PFSK-1 (cell line): ENCODE results near the gene TMPRSS12.

Experiments used
- FOXP2 ChIP-seq: optimal IDR thresholded peaks from 2 replicates; pipeline ENCODE3; 2011; ENCODE audit warnings: borderline replicate concordance, control low read depth, inconsistent platforms; ENCODE audit not compliant: insufficient read depth; ENCODE audit errors: extremely low read length, extremely low read depth
- POLR2AphosphoS5 ChIP-seq: IDR thresholded peaks from 2 replicates; pipeline ENCODE4 v1.6.1; 2012; ENCODE audit warnings: low read depth, mild to moderate bottlenecking, control low read depth, low read length, moderate library complexity
- SIN3A ChIP-seq: IDR thresholded peaks from 2 replicates; pipeline ENCODE4 v1.6.1; 2012; ENCODE audit warnings: mild to moderate bottlenecking, low read length, moderate library complexity, borderline replicate concordance; ENCODE audit not compliant: insufficient read depth
- TAF1 ChIP-seq: IDR thresholded peaks from 2 replicates; pipeline ENCODE4 v1.6.1; 2012; ENCODE audit warnings: low read length, control low read depth, borderline replicate concordance; ENCODE audit not compliant: insufficient read depth
- TF ChIP-seq, protein P1 (sequence below), 2 experiments: IDR thresholded peaks; 2 replicates each; pipeline versions ENCODE4 v1.6.1 to v1.8.0; 2011 to 2012; ENCODE audit warnings: low read depth in 2 of 2, low read length in 2 of 2, control low read depth in 1 of 2, inconsistent platforms in 1 of 2, mild to moderate bottlenecking in 1 of 2, moderate library complexity in 1 of 2; ENCODE audit not compliant: insufficient read depth in 1 of 2

Gene TMPRSS12

GRCh38 chr12:50828886-50829285, 13.8 kb upstream of the TMPRSS12 start:
- no peak for TF ChIP-seq POLR2AphosphoS5
- no peak for TF ChIP-seq TAF1
- TF ChIP-seq FOXP2: no peak
- TF ChIP-seq, protein P1, sequence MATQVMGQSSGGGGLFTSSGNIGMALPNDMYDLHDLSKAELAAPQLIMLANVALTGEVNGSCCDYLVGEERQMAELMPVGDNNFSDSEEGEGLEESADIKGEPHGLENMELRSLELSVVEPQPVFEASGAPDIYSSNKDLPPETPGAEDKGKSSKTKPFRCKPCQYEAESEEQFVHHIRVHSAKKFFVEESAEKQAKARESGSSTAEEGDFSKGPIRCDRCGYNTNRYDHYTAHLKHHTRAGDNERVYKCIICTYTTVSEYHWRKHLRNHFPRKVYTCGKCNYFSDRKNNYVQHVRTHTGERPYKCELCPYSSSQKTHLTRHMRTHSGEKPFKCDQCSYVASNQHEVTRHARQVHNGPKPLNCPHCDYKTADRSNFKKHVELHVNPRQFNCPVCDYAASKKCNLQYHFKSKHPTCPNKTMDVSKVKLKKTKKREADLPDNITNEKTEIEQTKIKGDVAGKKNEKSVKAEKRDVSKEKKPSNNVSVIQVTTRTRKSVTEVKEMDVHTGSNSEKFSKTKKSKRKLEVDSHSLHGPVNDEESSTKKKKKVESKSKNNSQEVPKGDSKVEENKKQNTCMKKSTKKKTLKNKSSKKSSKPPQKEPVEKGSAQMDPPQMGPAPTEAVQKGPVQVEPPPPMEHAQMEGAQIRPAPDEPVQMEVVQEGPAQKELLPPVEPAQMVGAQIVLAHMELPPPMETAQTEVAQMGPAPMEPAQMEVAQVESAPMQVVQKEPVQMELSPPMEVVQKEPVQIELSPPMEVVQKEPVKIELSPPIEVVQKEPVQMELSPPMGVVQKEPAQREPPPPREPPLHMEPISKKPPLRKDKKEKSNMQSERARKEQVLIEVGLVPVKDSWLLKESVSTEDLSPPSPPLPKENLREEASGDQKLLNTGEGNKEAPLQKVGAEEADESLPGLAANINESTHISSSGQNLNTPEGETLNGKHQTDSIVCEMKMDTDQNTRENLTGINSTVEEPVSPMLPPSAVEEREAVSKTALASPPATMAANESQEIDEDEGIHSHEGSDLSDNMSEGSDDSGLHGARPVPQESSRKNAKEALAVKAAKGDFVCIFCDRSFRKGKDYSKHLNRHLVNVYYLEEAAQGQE (IDR thresholded peaks at IDR 0.05; ENCODE audit: insufficient read depth in 1 of 2, low read depth in 2 of 2, low read length in 2 of 2): no peak
- no peak for TF ChIP-seq SIN3A

GRCh38 chr12:50839042-50839441, 3.7 kb upstream of the TMPRSS12 start:
- TF ChIP-seq POLR2AphosphoS5: no peak
- TF ChIP-seq TAF1: no peak
- TF ChIP-seq FOXP2: no peak
- TF ChIP-seq, protein P1 (IDR thresholded peaks at IDR 0.05; ENCODE audit: insufficient read depth in 1 of 2, low read depth in 2 of 2, low read length in 2 of 2): no peak
- TF ChIP-seq SIN3A: no peak

GRCh38 chr12:50840809-50841487, 1.8 kb upstream of the TMPRSS12 start:
- TF ChIP-seq POLR2AphosphoS5 (no peak), SIN3A (no peak), FOXP2 (no peak), TAF1 (no peak)
- TF ChIP-seq, protein P1 (IDR thresholded peaks at IDR 0.05; ENCODE audit: insufficient read depth in 1 of 2, low read depth in 2 of 2, low read length in 2 of 2): no peak

GRCh38 chr12:50841716-50842531, 802 bp upstream of the TMPRSS12 start:
- no peak for TF ChIP-seq FOXP2
- TF ChIP-seq TAF1: no peak
- TF ChIP-seq POLR2AphosphoS5: no peak
- no peak for TF ChIP-seq SIN3A
- TF ChIP-seq, protein P1 (IDR thresholded peaks at IDR 0.05; ENCODE audit: insufficient read depth in 1 of 2, low read depth in 2 of 2, low read length in 2 of 2): no peak
